HS-27A (cell line): ENCODE results near the gene RPS18.
"Not testable (repeated sequence)": the region's sequence is repeated elsewhere in the genome, so short reads cannot be mapped to it uniquely, and the experiment has no call there.

Experiments
- DNase-seq: peaks from one replicate; pipeline ENCODE4 v3.0.0-alpha.2; 2012; ENCODE audit warnings: low read depth, missing footprints

Gene RPS18

GRCh38 chr6:33271468-33272274 is at the start of gene RPS18, which contains the start of gene VPS52:
Gene RPS18 (plus strand): TSS chr6:33272075. CDS start chr6:33272120, 45 bp downstream.
Gene VPS52 (minus strand): TSS chr6:33271876. CDS start chr6:33271675, 201 bp downstream.
- DNase-seq: peak; percentile 98

- DNase-seq: not testable (repeated sequence)
Measured at GRCh38 chr6:33226503-33227120, 45.3 kb upstream of the RPS18 start.

GRCh38 chr6:33235221-33235634 is 36.6 kb upstream of the RPS18 start:
- no peak for DNase-seq

GRCh38 chr6:33236328-33236727 is 35.5 kb upstream of the RPS18 start:
- DNase-seq: no peak

- no peak for DNase-seq
Measured at GRCh38 chr6:33236852-33237251, 35.0 kb upstream of the RPS18 start.

- no peak for DNase-seq
Measured at GRCh38 chr6:33237741-33238140, 34.1 kb upstream of the RPS18 start.

GRCh38 chr6:33241968-33242367 is 29.9 kb upstream of the RPS18 start:
- DNase-seq: no peak

GRCh38 chr6:33243476-33243875 is 28.4 kb upstream of the RPS18 start:
- no peak for DNase-seq

GRCh38 chr6:33247977-33248642 is 23.8 kb upstream of the RPS18 start:
- peak; percentile 77 for DNase-seq

GRCh38 chr6:33248643-33248931 is 23.3 kb upstream of the RPS18 start:
- DNase-seq: peak; percentile 39

GRCh38 chr6:33248932-33249731 is 22.7 kb upstream of the RPS18 start:
- DNase-seq: peak; percentile 98

GRCh38 chr6:33249732-33250630 is 21.9 kb upstream of the RPS18 start:
- peak; percentile 47 for DNase-seq

GRCh38 chr6:33250731-33251130 is 21.1 kb upstream of the RPS18 start:
- DNase-seq: no peak

GRCh38 chr6:33251395-33252012 is 20.4 kb upstream of the RPS18 start:
- DNase-seq: no peak

- DNase-seq: no peak
Measured at GRCh38 chr6:33252759-33253158, 19.1 kb upstream of the RPS18 start.

GRCh38 chr6:33254591-33254990 is 17.3 kb upstream of the RPS18 start:
- no peak for DNase-seq

- DNase-seq: no peak
Measured at GRCh38 chr6:33259032-33259431, 12.8 kb upstream of the RPS18 start.

- DNase-seq: not testable (repeated sequence)
Measured at GRCh38 chr6:33262490-33262889, 9.4 kb upstream of the RPS18 start.

- DNase-seq: no peak
Measured at GRCh38 chr6:33264015-33264414, 7.9 kb upstream of the RPS18 start.

GRCh38 chr6:33271117-33271467 is 783 bp upstream of the RPS18 start:
- no peak for DNase-seq
